G401 (cell line): ENCODE data around the gene PVR. TPM values are rescaled to one million over a fixed set of nuclear protein-coding genes. Genes with fewer than 3 reads are reported as not detected.

ENCODE experiments used
- DNase-seq: peaks from one replicate; pipeline ENCODE4 v3.0.0-alpha.2; 2015; ENCODE audit warnings: low spot score
- in situ Hi-C: cut with HindIII; loops from 2 replicates; pipeline ENCODE4 v1.10.0; 2016; ENCODE audit warnings: low sequenced_read_pairs, mixed read lengths
- total RNA-seq: library from RNA; depleted of rRNA; stranded (reverse); fragments of >200 nt; shearing (Covaris generic); gene quantifications from 2 replicates; pipeline ENCODE4 v1.2.3, GENCODE V29; 2014

Gene PVR
- total RNA-seq, 1 experiment from 2014 or later: 43.1 TPM

DNA sequence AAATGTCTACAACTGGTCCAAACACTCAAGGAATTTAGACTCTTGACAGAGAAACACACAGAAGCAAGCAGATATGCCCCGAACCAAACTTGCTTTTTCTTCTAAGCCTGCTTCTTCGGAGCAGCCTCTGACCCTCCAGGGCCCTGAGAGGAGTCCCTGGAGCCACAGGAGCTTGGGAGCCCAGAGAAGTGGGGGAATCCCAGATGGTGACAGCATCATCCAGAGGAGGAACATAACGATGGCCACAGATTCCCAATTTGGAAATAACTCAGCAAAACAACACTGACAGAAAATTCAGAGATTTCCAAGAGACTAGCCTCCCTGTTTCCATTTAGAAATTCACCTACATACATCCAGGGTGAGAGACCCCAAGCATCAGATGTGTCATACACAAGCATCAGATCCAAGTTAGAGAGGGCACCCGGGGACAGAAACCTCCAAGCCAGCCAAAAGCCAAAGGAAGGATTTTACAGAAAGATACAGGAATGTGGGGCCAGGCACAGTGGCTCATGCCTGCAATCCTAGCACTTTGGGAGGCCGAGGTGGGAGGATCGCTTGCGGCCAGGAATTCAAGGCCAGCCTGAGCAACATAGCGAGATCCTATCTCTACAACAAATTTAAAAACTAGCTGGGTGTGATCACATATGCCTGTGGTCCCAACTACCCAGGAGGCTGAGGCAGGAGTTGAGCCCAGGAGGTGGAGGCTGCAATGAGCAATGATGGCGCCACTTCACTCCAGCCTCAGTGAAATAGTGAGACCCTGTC lies 2.0 kb upstream of the PVR start:
- DNase-seq: no peak
- in situ Hi-C loops: no loop called here

DNA sequence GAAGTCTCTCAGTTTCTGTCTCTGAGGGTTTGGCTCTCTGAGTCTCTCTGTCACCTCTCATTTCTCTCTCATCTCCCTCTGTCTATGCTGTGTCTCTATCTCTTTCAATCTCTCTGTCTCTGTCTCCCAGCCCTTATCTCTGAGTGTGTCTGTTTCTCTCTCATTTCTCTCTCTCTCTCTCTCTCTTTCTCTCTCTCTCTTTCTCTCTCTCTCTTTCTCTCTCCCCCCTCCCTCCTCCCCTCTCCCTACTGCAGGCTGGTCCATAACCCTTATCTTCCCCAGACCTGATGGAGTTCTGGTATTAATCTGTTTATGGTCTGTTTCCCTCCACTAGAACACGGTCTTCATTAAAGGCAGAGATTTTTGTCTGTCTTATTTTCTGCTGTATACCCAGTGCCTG lies 1.3 kb upstream of the PVR start:
- DNase-seq: no peak
- in situ Hi-C loops: no loop called here

DNA sequence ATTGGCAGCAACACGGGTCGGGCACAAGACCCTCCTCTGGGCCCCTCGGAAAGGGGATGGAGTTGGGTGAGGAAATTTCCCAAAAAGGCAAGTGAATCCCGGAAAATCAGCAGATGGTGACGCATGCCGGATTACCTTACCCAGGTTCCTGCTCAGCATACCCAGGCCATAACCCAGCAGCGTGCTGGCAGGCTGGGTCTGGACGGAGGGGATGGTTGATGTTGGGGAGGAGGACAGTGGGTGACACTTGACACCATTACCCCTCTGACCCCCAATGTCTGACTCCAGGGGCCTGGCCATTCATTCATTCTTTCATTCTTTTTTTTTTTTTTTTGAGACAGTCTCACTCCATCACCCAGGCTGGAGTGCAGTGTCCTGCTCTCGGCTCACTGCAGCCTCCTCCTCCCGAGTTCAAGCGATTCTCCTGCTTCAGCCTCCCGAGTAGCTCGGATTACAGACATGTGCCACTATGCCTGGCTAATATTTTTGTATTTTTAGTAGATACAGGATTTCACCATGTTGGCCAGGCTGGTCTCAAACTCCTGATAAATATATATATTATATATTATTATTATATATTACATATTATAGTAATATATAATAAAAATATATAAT lies 799 bp downstream of the PVR start:
- in situ Hi-C loops: no loop called here
- peak; percentile 68 for DNase-seq

DNA sequence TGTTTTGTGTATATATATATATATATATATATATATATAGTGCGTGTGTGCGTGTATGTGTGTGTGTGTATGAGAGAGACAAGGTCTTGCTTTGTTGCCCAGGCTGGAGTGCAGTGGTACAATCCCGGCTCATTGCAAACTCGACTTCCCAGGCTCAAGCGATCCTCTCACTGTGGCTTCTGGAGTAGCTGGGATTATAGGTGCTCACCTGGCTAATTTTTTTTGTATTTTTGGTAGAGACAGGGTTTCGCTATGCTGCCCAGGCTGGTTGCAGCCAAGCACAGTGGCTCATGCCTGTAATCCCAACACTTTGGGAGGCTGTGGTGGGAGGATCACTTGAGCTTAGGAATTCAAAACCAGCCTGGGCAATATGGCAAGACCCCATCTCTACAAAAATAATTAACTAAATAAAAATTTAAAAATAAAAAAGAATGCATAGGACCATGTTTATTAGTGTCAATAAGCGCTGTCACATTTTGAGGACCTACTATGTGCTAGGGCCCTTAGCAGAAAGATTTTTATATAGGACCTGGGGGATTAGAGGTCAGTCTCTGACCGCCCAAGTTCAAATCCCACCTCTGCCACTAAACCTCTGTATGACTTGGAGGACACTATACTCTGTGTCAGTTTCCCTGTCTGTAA lies 1.8 kb downstream of the PVR start:
- no peak for DNase-seq
- in situ Hi-C loops: no loop called here

DNA sequence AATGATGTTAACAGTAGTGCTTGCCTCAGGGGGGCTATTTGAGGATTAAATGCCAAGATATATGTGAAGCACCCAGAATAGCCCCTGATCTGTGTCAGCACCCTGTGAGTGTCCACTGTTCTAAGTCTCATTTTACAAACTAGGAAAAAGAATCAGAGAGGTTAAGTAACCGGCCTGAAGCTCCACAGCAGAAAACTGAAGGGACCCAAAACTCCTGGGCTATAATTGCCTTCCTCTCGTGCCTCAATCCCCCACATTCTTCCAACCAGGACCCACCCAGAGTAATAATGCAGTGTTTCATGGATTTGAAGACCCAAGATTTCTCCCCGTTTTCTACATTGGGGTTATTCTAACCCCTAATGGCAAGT lies 2.3 kb downstream of the PVR start:
- no peak for DNase-seq
- in situ Hi-C loops: no loop called here

DNA sequence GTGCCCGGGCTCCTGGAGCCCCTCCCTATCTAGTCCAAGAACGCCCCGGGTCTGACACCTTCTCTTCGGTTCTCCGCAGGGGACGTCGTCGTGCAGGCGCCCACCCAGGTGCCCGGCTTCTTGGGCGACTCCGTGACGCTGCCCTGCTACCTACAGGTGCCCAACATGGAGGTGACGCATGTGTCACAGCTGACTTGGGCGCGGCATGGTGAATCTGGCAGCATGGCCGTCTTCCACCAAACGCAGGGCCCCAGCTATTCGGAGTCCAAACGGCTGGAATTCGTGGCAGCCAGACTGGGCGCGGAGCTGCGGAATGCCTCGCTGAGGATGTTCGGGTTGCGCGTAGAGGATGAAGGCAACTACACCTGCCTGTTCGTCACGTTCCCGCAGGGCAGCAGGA lies 3.4 kb downstream of the PVR start:
- in situ Hi-C loops: no loop called here
- no peak for DNase-seq

DNA sequence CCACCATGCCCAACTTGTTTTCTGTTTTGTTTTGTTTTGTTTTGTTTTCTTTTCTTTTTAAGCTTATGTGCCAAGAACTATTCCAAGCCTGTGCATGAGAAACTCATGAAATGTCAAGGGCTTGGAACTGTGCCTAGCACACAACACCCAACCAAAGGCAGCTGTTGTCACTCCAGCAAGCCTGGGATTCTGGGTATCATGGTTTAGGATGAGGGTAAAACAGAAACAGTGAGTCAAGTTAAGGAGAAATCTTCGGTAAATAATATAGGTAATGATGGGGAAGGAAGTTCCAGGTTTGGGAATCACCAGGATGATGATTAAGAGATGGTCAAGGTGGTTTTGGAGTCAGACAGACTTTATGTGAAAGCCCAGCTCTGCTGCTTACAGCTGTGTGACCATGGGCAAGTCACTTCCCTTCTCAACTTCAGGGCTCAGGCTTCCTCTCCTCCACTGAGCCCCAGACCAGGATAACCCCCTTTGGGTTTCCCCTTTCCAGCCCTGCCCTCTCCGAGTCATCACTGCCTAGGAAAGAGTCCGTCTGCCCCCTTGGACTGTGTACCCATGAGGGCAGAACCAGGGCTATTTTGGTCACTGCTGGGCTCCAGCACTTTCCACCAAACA lies 5.0 kb downstream of the PVR start:
- in situ Hi-C loops: no loop called here
- no peak for DNase-seq

DNA sequence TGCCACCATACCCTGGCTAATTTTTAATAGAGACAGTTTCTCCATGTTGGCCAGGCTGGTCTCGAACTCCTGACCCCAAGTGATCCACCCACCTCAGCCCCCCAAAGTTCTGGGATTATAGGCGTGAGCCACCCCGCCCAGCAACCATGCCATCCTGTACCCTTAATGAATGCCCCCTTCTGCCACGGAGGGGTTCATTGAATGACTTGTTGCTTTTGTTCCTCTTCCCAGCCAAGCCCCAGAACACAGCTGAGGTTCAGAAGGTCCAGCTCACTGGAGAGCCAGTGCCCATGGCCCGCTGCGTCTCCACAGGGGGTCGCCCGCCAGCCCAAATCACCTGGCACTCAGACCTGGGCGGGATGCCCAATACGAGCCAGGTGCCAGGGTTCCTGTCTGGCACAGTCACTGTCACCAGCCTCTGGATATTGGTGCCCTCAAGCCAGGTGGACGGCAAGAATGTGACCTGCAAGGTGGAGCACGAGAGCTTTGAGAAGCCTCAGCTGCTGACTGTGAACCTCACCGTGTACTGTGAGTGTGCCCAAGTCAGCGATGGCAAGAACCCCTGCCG lies 6.0 kb downstream of the PVR start:
- in situ Hi-C loops: no loop called here
- no peak for DNase-seq

DNA sequence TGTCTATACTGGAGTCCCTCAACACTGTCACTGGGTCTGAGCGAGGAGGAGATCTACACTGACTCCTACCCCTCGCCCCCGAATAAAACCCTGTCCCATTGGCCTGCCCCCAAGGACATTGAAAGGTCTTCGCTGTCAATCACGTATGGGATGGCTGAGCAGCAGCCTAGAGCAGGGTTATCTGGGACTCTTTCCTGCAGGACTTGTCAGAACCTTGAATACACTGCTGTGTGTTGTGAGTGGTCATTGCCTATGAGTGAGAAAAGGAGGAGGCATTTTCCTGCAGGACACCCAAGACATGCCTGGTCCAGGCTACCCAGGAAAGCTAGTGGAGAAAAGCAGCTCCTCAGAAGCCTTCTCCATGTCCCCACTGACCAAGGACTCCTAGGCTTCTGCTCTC lies 9.6 kb downstream of the PVR start:
- in situ Hi-C loops: no loop called here
- DNase-seq: no peak

DNA sequence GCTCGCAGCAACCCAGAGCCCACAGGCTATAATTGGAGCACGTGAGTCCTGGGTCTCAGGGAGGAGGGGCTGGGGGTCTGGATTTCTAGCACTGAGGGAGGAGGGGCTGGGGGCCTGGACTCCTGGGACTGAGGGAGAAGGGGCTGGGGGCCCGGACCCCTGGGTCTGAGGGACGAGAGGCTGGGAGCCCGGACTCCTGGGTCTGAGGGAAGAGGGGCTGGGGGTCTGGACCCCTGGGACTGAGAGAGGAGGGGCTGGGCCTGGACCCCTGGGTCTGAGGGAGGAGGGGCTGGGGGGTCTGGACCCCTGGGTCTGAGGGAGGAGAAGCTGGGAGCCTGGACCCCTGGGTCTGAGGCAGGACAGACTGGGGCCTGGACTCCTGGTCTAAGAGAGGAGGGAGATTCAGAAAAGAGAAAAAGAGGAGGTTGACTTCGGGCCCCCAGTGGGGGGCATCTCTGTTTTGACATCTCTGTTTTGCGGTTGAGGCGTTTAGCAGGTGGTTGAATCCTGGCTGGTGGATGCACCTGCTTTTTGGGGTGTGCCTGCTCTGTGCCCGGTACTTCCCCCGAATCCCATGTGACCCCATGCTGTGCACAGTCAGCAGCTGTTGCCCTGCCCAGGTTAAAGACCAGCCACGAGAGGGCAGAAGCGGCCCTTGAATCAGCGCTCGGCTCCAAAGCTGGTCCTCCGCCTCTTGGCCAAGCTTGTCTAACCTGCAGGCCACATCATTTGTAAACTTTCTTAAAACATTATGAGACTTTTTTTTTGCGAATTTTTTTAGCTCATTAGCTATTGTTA lies 10.5 kb downstream of the PVR start:
- in situ Hi-C loops: no loop called here
- DNase-seq: peak; percentile 23

DNA sequence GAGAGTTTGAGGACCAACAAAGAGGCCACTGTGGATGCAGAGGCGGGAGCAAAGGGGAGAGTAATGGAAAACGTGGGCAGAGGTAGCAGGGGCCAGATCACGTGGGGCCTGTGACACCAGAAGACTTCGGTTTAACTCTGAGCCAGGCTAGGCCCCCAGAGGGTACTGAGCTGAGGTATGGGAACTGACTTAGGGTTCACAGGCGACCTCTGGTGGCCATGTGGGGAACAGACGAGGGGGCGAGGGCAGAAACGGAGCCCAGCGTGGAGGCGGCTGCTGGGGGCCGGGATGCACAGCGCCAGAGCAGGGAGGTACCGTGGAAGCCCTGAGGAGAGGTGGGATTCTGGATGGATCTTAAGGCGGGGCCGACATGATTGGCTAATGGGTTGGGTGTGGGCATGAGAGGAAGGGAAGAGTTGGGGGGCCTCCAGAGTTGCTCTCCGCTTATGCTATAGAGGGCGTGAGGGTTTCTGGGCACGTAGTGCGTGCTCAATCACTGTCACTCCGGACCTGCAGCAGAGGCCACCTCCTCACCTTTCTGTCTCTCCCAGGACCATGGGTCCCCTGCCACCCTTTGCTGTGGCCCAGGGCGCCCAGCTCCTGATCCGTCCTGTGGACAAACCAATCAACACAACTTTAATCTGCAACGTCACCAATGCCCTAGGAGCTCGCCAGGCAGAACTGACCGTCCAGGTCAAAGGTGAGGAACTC lies 13.7 kb downstream of the PVR start:
- in situ Hi-C loops: no loop called here
- peak; percentile 36 for DNase-seq

DNA sequence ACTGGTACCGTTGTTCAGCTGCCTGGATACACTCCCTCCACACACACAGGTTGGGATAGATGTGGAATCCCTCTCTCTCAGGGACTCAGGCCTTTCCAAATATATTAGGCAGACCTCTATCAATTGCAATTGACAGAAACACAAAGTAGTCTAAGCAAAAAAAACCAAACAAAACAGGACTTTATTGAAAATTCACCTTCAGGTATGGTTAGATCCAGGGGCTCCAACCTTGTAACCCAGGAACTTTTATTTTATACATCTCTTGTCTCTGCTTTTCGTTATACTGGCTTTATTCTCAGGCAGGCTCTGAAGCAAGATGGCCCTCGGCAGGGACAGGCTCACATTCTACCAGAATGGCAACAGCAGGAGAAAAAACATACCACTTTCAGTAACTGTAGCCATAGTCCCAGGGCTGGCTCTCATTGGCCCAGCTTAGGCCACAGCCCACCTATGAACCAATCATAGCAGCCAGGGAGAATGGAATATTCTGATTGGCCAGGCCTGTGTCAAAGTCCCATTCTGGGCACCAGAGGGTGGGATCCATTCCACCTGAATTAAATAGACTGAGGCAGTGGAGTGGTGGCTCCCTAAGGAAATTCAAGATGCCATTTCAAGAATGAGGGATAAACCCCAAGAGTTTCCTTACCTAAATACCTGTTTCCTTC lies 14.5 kb downstream of the PVR start:
- in situ Hi-C loops: no loop called here
- no peak for DNase-seq

DNA sequence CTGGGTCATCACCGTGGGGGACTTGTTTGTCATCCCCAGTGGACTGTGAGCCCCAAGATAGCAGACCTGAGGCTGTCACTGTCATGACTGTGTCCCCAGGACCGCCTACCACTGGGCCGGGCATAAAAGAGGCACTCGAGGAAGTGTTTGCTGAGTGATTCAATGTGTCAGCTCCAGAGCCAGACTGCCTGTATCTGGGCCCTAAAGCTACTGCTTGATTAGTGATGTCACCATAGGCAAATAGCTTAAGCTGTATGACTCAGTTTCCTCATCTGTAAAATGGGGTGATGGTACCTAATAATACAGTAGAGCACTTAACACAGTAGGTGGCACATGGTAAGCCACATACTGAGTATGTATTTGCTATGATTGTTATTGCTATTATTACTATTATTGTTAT lies 16.4 kb downstream of the PVR start:
- DNase-seq: no peak
- in situ Hi-C loops: no loop called here

DNA sequence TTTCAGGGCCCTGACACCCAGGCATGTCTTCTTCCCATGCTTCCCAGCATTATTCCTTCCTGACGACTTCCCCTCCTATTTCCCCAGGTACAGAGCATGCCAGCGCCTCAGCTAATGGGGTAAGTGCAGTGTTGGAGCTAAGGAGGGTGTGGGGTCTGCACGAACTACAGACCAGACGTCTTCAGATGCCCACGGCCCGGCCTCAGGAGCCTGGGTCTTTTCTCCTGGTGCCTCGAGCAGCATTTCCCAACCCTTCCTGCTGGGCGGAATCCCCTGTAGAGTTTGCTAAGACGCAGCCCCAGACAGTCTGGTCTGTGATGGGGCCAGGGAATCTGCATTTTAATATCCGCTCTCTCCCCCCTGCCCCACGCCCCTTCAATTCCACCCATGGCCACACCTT lies 17.5 kb downstream of the PVR start:
- no peak for DNase-seq
- in situ Hi-C loops: no loop called here

DNA sequence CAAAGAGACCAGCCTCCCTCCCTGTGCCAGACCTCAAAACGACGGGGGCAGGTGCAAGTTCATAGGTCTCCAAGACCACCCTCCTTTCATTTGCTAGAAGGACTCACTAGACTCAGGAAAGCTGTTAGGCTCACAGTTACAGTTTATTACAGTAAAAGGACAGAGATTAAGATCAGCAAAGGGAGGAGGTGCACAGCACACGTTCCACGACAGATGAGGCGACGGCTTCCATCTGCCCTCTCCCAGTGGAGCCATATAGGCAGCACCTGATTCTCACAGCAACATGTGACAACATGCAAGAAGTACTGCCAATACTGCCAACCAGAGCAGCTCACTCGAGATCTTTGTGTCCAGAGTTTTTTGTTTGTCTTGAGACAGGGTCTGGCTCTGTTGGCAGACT lies 18.2 kb downstream of the PVR start:
- in situ Hi-C loops: no loop called here

DNA sequence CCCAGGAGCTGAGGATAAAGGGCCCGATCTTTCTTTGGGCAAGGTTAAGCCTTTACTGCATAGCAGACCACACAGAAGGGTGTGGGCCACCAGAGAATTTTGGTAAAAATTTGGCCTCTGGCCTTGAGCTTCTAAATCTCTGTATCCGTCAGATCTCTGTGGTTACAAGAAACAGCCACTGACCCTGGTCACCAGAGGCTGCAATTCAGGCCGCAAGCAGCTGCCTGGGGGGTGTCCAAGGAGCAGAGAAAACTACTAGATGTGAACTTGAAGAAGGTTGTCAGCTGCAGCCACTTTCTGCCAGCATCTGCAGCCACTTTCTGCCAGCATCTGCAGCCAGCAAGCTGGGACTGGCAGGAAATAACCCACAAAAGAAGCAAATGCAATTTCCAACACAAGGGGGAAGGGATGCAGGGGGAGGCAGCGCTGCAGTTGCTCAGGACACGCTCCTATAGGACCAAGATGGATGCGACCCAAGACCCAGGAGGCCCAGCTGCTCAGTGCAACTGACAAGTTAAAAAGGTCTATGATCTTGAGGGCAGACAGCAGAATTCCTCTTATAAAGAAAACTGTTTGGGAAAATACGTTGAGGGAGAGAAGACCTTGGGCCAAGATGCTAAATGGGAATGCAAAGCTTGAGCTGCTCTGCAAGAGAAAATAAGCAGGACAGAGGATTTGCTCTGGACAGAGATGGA lies 19.1 kb downstream of the PVR start:
- no peak for DNase-seq
- in situ Hi-C loops: no loop called here

More for the DNA sequence above, 18.2 kb downstream of the PVR start:
- DNase-seq: no peak

DNA sequence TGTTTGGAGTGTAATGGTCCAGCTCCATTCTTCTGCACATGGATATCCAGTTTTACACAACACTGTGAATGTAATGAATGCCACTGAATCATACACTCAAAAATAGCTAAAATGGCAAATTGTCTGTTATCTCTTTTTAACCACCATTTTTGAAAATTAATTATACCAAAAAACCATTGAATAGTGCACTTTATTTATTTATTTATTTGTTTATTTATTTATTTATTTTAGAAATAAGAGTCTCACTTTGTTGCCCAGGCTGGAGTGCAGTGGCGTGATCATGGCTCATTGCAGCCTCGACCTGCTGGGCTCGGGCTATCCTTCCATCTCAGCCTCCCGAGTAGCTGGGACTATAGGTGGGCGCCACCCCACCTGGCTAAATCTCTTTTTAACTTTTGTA lies 20.3 kb downstream of the PVR start:
- in situ Hi-C loops: no loop called here
- no peak for DNase-seq

DNA sequence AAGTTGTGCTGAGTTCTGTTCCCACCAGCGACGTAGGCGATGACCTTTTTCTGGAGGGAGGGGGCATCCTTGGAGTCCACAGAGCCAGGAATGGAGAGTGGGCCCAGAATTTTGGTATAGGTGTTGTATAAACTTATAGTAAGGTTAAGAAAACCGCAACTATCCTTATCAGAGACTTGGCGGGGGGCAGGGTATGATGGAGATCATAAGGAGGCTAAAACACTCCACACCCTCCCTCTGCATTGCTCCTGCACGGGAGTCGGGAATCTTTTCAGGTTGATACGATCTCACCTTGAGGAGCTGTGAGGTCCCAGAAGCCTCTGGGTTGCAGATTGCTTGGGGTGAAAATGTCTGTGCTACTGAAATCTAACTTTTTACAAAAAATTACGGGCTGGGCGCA lies 21.3 kb downstream of the PVR start:
- in situ Hi-C loops: no loop called here
- no peak for DNase-seq
